ENCODE data around the gene TBPL2. TPM values are rescaled to one million over a fixed set of nuclear protein-coding genes. Genes with fewer than 3 reads are reported as not detected.
"Not testable (repeated sequence)": the region's sequence is repeated elsewhere in the genome, so short reads cannot be mapped to it uniquely, and the experiment has no call there.

Gene TBPL2
- polyA plus RNA-seq, 4 donors: 0.08 to 0.11 TPM; not detected in 2

DNA sequence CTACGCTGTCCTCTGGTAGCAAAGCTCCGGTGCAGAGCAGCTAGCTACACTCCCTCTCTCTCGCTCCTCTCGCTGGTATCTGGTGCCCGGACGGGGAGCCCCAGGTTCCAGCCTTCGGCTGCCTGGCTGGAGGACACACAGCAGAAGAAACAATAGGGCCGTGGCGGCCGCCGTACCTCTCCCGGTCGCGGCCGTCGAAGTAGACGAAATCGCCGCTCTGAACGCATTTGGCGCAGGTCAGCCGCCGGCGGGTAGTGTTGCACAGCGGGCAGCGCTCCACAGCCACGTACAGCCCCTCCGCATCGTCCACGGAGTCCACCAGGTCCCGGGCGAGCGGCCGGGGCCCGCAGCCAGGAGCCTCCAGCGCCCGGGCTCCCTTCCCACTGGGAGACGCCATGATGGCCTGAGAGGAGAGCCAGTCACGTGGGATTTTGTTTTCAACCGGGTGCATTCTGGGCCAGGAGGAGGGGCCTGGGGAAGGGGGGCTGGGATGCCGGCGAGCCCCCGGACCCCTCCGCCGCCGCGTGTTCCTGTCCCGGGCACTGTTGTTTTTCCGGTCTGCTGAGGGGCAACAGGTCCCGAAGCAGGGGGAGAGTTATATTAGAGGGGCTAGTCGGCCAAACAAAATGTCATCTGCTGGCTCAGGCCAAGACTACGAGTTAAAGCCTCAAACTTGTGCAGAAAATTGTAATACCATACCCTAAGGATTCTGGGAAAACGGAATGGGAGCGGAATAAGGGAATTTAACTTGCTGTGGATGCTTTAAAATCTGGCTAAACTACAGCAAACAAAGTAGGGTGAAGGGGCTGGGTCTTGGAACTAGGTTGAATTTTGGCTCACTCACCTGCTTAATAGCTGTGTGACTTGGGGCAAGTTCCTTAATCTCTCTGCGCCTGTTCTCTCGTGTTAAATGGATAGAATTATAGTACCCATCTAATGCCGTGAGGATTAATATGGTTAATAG is 28.7 kb downstream of the TBPL2 start, which contains the start of gene ATG14:
Gene ATG14 (minus strand): TSS at position 405 of the 964 bp plus-strand sequence. CDS start 8 bp downstream, at position 397.
- peak; percentile 69 to 85 (median 76) for DNase-seq (ENCODE audit: low read depth in 4 of 4, low spot score in 2 of 4)

DNA sequence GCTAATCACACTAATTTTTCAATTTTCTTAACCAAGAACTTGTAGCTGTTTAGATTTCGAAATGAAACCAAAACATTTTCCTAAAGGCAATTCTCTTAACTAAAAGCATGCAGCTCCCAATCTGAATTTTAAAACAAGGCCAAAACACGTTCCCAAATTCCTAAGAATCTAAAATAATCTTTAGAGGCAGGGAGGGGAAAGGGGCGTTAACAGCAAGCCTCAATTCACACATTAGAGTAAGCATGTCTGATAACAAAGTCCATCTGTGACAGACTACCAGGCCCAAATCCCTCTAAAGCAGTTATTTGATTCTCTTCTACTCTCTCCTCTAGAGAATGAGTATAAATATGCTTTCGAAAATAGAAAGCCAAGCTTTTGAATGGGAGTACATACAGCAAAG is 29.5 kb downstream of the TBPL2 start:
- DNase-seq (ENCODE audit: low read depth in 4 of 4, low spot score in 2 of 4): no peak

DNA sequence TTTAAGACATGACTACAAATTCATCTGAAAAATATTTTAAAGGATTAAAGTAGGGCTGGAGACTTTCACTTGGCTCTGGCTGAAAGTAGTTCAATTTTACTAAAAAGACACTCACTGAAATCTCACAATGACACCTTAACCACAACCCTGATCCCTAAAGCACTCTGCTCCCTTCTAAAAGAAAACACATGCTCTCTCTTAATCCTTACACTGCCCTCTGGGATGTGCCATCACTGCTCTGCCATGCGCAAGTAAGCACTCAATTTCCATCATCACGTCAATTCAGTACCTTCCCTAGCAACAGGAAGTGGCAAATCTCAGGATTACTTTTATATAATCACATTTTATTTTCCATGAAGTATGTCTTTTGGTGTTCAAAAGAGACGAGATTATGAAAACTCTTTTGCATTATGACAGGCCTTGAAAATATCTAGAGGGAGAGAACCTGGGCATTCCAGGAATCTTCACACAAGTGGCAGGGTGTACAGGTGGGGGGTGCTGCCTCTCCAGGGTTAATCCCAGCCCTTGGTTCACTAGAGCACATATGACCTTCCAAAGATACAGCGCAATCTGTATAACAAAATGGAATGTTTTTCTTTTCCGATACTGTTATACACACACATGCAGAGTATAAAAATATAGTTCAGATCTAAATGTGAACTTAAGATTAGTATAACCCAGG is 36.1 kb downstream of the TBPL2 start:
- no peak for DNase-seq (ENCODE audit: low read depth in 4 of 4, low spot score in 2 of 4)

DNA sequence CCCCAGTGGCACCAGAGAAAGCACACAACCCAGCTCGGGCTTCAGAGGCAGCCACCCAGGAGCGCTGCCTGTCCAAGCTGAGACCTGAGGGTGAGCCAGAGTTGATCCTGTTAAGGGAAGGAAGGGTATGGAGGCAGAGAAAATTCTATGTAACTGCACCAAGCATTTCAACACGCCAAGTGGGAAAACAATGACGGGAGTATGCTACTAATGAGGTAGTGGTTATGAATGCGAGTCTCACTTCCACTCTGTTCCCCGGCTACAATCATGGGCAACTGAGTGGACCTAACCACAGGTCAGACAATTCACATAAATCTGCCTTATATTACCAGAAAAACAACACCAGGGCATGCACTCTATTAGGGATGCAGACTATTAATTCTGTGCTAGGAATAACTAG is 38.7 kb downstream of the TBPL2 start:
- no peak for DNase-seq (ENCODE audit: low read depth in 4 of 4, low spot score in 2 of 4)

DNA sequence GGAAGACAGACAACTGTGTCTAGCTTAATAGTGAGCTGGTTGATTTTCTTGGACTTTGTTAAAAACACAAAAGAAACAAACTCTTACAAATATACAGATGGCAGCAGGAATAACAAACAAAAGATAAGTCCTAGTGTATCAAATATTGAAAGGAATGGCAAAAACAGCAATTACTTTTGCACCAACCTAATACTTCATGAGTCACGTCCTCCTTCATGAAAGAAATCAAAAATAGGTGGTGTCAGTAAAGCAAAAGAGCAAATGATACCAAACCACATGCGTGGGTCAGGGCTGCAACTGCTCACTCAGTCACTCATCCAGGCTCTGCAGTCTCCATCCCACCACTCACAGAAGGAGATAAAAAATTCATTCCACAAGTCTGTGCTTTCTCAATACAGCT is 40.6 kb downstream of the TBPL2 start:
- DNase-seq (ENCODE audit: low read depth in 4 of 4, low spot score in 2 of 4): no peak

DNA sequence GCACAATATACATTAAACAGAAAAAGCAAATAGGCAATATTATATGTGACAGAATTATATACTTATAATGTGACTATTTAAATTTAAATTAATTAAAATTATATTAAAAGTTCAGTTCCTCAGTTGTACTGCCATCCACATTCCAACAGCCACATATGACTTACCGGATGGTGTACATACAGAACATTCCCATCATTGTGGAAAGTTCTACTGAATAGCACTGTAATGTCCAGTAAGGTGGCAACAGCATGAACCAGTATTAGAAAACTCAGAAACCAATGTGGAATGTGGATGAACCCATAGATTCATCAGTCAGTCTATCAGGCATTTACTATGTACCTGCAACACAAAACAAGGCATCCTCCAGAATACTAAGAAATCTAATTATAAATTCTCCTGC is 41.2 kb downstream of the TBPL2 start:
- no peak for DNase-seq (ENCODE audit: low read depth in 4 of 4, low spot score in 2 of 4)

DNA sequence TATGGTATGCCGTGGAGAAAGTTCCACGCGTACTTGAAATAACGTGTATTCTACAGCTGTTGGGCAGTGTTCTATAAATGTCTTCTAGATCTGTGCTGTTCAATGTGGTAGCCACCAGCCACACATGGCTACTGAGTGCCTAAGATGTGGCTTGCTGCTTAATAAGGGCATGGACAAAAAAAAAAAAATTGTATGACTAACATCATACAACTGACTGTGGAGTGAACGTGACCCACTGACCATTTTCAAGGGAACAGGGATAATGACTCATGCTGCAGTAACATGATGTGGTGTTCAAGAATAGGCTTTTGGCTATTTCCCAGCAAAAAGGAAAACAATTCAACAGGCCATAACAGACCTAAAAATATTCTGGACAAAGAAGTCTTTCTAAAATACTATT is 41.7 kb downstream of the TBPL2 start:
- no peak for DNase-seq (ENCODE audit: low read depth in 4 of 4, low spot score in 2 of 4)

DNA sequence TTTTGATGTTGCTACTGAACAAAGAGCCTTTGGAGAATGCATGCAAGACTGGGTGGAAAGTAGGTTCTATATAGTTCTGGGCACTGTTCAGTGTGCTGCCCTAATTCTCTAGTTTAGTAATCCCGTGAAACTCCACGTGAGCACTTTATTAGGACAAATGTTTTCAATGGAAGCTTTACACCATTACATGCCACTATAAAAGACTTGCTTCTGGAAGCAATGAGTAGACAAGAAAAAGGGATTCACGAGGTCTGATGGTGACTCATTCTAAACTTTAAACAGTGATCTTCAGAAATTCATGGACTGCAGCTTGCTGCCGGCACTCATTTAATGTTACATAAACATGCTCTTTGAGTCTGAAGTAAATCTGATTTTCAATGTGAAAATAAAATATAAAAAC is 51.1 kb downstream of the TBPL2 start:
- DNase-seq (ENCODE audit: low read depth in 4 of 4, low spot score in 2 of 4): no peak

DNA sequence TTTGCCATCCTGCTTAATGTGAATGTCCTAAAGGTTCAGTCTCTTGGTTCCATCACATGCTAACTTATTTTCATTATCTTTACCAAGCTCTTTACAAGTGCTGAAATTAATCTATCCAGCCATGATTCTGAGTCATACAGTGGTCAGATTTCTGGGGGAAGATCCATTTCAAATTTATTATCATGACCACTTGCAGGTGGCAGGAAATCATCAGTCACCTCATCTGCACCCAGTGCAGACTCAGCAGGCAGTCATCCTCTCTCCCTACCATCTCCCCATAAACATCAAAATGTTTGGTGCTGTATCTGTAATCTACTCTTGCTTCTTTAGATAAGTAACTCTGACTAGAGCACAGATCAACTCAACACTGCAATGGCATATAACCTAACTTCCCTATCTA is 52.3 kb downstream of the TBPL2 start:
- no peak for DNase-seq (ENCODE audit: low read depth in 4 of 4, low spot score in 2 of 4)

DNA sequence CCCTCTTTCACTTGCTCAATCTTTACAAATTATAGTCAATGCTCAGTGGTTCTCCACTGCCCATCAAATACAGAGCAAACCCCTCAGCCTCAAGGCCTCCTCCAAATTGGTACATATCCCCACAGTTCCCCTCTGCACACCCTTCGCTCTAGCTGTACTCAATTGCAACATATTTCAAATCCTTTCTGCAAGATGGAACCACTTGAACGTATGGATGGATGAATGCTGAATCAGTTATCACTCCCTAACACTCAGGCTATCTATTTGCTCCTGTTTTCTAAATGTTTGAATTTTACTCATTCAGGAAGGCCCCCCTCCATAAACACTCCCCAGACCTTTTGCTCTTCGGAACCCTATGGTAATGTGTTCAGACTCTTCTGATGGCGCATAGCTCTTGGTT is 53.3 kb downstream of the TBPL2 start:
- DNase-seq (ENCODE audit: low read depth in 4 of 4, low spot score in 2 of 4): no peak

DNA sequence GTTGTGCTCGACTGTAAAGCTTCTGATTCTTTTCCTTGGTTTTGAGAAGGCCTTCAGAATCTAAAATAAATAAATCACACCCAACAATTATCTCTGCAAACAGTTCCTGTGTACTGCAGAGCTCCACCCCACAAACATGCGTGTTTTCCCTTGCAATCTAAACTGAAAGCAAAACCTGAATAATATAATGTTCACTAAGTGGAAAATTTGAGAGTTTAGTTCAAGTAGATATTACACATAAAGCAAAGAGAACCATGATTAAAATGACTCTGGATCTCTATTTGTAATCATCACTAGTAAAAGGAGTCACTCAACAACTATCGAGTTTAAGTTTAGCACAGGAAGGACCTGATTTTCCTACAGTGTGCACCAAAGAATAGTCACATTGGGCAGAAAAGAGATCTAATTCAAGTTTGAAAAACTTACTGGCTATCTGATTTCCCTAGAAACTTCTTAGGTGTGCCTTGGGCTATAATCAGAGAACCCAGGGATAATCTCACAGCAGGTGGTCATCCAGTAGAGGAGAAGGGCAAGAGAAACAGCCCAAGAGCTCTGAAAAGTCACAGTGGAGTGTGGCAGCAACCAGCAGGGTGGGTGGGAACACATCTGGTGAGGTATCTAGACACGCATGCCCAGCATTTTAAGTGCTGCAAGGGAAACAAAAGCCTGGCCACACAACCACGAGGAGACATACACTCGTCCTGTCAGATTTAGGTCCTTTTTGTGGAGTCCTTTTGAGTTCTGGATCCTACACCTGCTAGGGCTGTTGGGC is 54.2 kb downstream of the TBPL2 start:
- no peak for DNase-seq (ENCODE audit: low read depth in 4 of 4, low spot score in 2 of 4)

DNA sequence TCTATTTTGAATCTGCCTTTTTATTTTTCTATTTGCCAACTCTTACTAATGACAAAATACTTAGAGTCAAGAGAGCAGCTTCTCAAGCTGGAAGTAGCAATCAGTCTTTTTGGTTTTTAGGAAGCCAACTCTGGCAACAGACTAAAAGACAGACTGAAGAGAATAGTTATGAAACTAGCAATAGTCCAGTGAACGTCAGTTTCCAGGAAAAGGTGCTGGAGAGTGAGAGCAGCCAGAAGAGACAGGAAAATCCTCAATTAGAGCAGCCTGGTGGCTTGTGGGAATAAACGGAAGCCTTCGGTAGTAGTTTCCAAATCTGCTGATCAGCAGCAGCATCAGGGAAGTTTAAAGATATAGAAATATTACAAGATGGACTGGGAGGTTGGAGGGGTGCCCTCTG is 55.9 kb downstream of the TBPL2 start:
- no peak for DNase-seq (ENCODE audit: low read depth in 4 of 4, low spot score in 2 of 4)

DNA sequence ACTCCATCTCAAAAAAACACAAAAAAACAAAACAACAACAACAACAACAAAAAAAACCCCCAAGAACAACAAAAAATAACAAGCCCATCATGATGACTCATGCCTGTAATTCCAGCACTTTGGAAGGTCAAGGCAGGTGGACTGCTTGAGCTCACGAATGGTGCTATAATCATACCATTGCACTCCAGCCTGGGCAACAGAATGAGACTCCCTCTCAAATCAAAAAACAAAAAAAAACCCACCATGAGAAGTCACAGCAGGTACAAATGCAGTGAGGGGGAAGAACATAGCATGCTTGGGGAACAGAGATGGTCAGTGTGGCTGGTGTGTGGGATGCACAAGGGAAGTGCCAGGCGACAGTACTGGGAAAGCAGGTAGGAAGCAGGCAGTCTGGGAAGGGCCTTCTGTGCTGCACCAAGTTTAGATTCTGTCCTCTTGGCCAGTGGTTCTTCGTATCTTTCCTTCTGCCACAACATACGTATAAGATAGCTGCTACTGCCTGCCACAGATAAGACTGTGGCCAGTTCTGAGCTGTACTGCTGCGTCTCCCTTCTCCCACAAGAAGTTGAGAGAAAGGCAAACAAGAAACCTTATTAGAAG is 56.8 kb downstream of the TBPL2 start:
- DNase-seq (ENCODE audit: low read depth in 4 of 4, low spot score in 2 of 4): no peak

DNA sequence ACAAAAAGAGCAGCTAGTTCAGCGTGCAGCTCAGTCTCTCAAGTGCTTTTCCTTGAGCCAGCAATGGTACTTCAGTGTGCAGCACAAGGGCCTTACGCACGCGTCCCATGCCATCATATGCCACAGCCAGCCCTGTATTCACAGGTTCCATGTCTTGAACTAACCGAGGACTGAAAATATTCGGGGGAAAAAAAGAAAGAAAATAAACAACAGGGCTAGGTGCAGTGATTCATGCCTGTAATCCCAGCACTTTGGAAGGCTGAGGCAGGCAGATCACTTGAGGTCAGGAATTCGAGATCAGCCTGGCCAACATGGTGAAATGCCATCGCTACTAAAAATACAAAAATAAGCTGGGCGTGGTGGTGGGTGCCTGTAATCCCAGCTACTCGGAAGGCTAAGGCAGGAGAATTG is 57.4 kb downstream of the TBPL2 start:
- DNase-seq (ENCODE audit: low read depth in 4 of 4, low spot score in 2 of 4): not testable (repeated sequence)

DNA sequence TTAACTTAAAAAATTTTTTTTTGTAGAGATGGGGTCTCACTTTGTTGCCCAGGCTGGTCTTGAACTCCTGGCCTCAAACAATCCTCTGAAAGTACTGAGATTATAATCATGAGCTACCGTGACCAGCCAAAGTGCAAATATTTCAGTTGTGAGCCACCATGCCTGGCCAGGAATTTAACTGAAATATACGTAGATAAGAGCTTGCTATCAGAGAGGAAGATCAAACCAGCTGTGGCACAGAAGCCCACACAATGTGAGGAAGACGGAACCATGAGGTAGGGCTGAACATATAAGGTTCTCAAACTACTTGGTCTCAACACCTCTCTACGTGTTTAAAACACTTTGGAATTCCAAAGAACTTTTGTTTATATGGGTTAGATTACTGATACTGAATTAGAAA is 57.9 kb downstream of the TBPL2 start:
- no peak for DNase-seq (ENCODE audit: low read depth in 4 of 4, low spot score in 2 of 4)

DNA sequence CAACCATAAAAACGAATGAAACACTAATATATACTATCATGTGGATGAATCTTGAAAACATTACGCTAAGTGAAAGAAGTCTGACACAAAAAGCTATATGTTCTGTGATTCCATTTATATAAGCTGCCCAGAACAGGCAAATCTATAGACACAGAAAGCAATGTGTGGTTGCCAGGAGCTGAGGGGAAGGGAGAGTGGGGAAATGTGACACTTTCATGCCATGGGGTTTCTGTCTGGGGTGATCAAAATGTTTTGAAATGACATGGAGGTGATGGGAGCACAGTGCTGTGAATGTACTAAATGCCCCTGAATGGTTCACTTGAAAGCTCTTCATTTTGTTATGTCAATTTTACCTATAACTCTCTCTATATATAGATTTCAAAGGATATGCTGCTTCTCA is 58.9 kb downstream of the TBPL2 start:
- no peak for DNase-seq (ENCODE audit: low read depth in 4 of 4, low spot score in 2 of 4)

DNA sequence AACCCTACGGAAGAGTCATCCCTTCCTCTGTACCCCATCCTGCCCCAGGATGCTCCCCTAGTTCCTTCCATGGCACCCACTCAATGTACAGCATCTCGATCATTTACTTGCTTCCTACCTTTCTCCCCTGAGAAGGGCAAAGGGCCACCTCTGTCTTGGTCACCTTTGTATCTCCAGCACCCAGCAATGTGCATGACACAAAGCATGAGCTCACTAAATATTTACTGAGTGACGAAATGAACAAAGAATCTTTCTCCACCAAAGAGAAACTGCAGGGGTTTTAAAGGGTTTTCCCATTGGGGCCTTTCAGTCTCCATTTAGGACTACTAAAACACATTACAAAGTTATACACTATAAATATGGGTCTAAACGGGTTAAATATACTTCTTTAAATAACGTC is 59.4 kb downstream of the TBPL2 start:
- no peak for DNase-seq (ENCODE audit: low read depth in 4 of 4, low spot score in 2 of 4)

DNA sequence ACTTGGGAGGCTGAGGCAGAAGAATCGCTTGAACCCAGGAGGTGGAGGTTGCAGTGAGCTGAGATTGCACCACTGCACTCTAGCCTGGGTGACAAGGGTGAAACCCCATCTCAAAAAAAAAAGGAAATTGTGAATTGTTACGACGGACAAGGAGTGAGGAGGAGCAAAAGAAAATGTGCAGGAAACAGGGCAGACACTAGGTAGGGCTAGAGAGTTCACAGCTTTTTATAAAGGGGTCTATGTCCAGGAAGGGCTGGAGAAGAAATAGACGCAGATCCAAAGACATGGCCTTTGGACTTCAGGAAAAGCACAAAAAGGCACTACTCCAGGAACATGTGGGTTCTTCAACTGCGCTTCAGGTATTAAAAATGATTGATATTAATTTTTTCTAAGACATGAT is 63.2 kb downstream of the TBPL2 start:
- DNase-seq (ENCODE audit: low read depth in 4 of 4, low spot score in 2 of 4): no peak

DNA sequence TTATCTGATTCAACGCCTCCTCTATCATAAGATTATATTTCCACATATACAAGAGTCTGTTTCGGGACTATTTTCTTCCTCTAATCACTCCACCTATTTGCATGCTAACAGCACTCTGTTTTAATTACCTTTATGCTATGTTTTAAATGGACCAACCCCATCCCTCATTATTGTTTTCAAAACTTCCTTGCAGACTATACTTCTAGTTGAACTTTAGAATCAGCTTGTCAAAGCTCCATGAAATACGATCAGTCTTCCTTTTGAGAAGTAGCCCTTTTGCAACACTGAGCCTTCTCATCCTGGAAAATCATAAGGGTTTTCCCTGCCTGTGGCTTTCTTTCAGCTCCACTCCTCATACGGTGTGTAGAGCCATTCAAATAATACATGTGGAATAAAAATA is 65.6 kb downstream of the TBPL2 start:
- no peak for DNase-seq (ENCODE audit: low read depth in 4 of 4, low spot score in 2 of 4)

DNA sequence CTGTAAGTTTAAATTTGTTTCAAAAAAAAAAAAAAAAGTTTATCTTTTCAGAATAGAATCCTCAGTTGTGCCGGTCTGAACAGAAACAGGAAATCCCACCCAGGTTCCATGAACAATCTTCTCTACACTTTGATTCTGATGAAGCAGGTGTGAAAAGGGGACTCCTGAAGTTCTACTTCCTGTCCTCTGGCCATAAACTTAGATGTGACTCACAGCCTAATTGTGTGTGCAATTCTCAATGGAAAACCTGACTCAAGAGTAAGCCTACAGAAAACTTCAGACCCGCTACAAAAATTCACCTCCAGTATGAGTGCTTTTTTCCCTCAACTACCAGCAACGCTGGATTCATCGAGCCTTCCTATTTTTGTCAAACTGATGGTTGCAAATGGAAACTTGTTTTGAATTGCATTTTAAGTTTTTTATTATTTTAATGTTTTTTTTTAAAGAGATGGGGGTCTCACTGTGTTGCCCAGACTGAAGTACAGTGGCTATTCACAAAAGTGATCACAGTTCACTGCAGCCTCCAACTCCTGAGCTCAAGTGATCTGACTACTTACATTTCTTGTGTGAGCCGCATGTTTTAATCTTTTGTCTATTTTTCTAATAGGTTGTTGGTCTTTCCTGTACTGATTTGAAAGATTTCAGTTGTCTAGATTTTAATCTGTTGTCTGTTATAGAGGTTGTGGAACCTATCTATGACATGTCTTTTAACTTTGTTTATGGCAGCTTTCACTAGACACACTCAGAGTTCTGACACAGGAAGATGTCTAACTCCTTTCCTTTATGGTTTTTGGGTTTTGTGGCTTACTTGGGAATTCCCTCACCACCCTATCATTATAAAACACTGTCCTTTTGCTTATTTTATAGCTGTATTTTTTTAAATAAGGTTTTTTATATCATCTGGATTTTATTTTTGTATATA is 66.4 kb downstream of the TBPL2 start:
- no peak for DNase-seq (ENCODE audit: low read depth in 4 of 4, low spot score in 2 of 4)
